Measurements from ENCODE around the gene SERP1. TPM values are rescaled to one million over a fixed set of nuclear protein-coding genes. Genes with fewer than 3 reads are reported as not detected.

The SERP1 gene
- total RNA-seq, 2 donors from 2014 or later = 78.4 to 81.8 TPM

DNA sequence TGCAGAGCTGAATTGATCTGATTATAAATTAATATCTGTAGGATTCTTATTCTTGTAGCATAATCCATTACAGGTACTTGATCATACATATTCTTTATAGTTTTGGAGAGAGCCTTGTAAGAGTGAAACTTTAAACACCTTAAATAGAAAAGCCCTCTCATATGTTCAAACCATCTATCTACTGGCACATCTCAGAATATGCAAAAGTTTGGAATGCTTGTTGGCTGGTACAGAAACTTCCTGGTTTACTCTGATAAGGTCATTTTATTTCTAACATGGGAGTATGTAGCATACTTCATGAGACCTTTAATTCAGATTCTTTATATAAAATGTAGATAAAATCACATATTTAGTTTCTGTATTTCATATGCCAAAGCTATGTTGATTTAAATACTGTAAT, 34.9 kb upstream of the SERP1 start:
- H3K27me3 ChIP-seq (ENCODE audit: control insufficient read depth, insufficient read depth, low read length, poor library complexity, severe bottlenecking) = no peaks in the 10 kb centered on the region
- peaks cover 71% of the 10 kb centered on the region for H3K36me3 ChIP-seq (ENCODE audit: control insufficient read depth, insufficient read depth, low read length)

DNA sequence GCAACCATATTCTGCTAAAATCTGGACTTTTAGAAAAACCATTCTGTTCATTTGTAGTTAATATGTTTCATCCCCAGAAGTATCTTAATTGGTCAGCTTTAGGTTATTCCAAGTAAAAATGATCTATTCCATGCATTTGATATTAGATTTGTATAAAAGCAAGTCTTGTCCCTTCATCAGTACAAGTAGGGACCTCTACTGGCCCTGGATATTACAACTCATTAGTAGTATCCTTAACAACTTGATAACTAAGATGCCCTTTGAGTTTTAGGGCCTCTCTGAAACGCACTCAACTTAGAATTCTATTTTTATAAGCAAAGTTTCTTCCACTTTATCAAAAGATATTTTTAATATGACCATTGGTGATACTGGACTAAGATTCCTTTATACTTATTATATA, 31.6 kb upstream of the SERP1 start:
- no peak overlapping the region for H3K4me3 ChIP-seq (ENCODE audit: low read length)
- peaks cover 61% of the 10 kb centered on the region for H3K36me3 ChIP-seq (ENCODE audit: control insufficient read depth, insufficient read depth, low read length)
- Mint-ChIP-seq H3K4me1 (no peaks in the 10 kb centered on the region), H3K27me3 (ENCODE audit: insufficient read depth) (no peaks in the 10 kb centered on the region), H3K9me3 (no peaks in the 10 kb centered on the region), H3K27ac (no peak overlapping the region), H3K36me3 (ENCODE audit: low read depth) (peaks cover 55% of the 10 kb centered on the region), H3K4me3 (no peak overlapping the region)
- 92% methylated on average over 1 of the region's 1 CpG; no CpG with 5 or more reads in 1 of the 2 experiments for WGBS, 2 experiments (ENCODE audit: insufficient coverage in 1 of 2, insufficient read length in 1 of 2)
- TF ChIP-seq, protein P1, sequence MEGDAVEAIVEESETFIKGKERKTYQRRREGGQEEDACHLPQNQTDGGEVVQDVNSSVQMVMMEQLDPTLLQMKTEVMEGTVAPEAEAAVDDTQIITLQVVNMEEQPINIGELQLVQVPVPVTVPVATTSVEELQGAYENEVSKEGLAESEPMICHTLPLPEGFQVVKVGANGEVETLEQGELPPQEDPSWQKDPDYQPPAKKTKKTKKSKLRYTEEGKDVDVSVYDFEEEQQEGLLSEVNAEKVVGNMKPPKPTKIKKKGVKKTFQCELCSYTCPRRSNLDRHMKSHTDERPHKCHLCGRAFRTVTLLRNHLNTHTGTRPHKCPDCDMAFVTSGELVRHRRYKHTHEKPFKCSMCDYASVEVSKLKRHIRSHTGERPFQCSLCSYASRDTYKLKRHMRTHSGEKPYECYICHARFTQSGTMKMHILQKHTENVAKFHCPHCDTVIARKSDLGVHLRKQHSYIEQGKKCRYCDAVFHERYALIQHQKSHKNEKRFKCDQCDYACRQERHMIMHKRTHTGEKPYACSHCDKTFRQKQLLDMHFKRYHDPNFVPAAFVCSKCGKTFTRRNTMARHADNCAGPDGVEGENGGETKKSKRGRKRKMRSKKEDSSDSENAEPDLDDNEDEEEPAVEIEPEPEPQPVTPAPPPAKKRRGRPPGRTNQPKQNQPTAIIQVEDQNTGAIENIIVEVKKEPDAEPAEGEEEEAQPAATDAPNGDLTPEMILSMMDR (conservative IDR thresholded peaks at IDR 0.05) = peak; percentile 39
- H3K9me3 ChIP-seq (ENCODE audit: control insufficient read depth, low read length) = no peaks in the 10 kb centered on the region
- H3K9ac ChIP-seq (ENCODE audit: extremely low read depth, low read length, poor library complexity, severe bottlenecking) = no peak overlapping the region
- DNase-seq = no peak
- H3K27ac ChIP-seq (ENCODE audit: low read depth, low read length) = no peak overlapping the region
- H3K27me3 ChIP-seq (ENCODE audit: control insufficient read depth, insufficient read depth, low read length, poor library complexity, severe bottlenecking) = no peaks in the 10 kb centered on the region
- H3K4me1 ChIP-seq (ENCODE audit: control insufficient read depth, insufficient read depth, low read length) = no peaks in the 10 kb centered on the region

More for the DNA sequence above, 34.9 kb upstream of the SERP1 start:
- Histone ChIP-seq H3K9me3 (ENCODE audit: control insufficient read depth, low read length) (peaks cover 4% of the 10 kb centered on the region), H3K4me3 (ENCODE audit: low read length) (no peak overlapping the region), H3K9ac (ENCODE audit: extremely low read depth, low read length, poor library complexity, severe bottlenecking) (no peak overlapping the region), H3K4me1 (ENCODE audit: control insufficient read depth, insufficient read depth, low read length) (no peaks in the 10 kb centered on the region), H3K27ac (ENCODE audit: low read depth, low read length) (no peak overlapping the region)
- no peaks in the 10 kb centered on the region for H3K27me3 Mint-ChIP-seq (ENCODE audit: insufficient read depth)
- H3K27ac Mint-ChIP-seq = no peak overlapping the region
- no peaks in the 10 kb centered on the region for H3K4me1 Mint-ChIP-seq
- DNase-seq = no peak
- TF ChIP-seq, protein P1 (conservative IDR thresholded peaks at IDR 0.05) = no peak
- peaks cover 59% of the 10 kb centered on the region for H3K36me3 Mint-ChIP-seq (ENCODE audit: low read depth)
- H3K9me3 Mint-ChIP-seq = no peaks in the 10 kb centered on the region
- no peak overlapping the region for H3K4me3 Mint-ChIP-seq

- Histone ChIP-seq H3K36me3 (ENCODE audit: control insufficient read depth, insufficient read depth, low read length) (peaks cover 82% of the 10 kb centered on the region), H3K27ac (ENCODE audit: low read depth, low read length) (no peak overlapping the region), H3K4me1 (ENCODE audit: control insufficient read depth, insufficient read depth, low read length) (no peaks in the 10 kb centered on the region), H3K9ac (ENCODE audit: extremely low read depth, low read length, poor library complexity, severe bottlenecking) (no peak overlapping the region), H3K4me3 (ENCODE audit: low read length) (no peak overlapping the region), H3K27me3 (ENCODE audit: control insufficient read depth, insufficient read depth, low read length, poor library complexity, severe bottlenecking) (no peaks in the 10 kb centered on the region), H3K9me3 (ENCODE audit: control insufficient read depth, low read length) (no peaks in the 10 kb centered on the region)
- Mint-ChIP-seq H3K27ac (no peak overlapping the region), H3K4me1 (no peaks in the 10 kb centered on the region), H3K9me3 (no peaks in the 10 kb centered on the region), H3K27me3 (ENCODE audit: insufficient read depth) (no peaks in the 10 kb centered on the region), H3K36me3 (ENCODE audit: low read depth) (peaks cover 51% of the 10 kb centered on the region), H3K4me3 (no peak overlapping the region)
- 97% methylated on average over 1 of the region's 1 CpG; no CpG with 5 or more reads in 1 of the 2 experiments for WGBS, 2 experiments (ENCODE audit: insufficient coverage in 1 of 2, insufficient read length in 1 of 2)
- TF ChIP-seq, protein P1 (conservative IDR thresholded peaks at IDR 0.05) = peak; percentile 35
- no peak for DNase-seq
These were observed 21.0 kb upstream of the SERP1 start for GRCh38 chr3:150567328-150567727.

Data from endodermal cell (in vitro differentiated cells).